ENCODE measurements around the gene AMOT.

The AMOT gene

DNA sequence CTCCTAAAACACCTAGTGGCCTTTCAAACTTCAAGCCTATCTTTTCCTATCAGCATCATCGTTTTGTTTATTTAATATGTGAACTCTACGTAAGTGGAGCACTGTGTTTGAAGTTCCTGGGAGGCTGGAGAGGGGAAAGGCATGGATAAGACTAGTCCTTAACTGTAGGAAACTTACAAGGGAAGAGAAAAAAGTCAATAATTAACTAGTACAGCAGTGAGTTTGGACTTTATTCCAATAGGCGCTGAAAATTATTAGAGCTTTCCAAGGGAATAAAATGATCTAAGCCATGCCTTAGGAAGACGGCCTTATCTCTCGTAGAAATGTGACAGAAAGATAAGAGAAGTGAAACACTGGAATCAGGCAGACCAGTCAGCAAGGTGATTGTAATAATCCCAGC lies 55.3 kb downstream of the AMOT start:
- TF ChIP-seq TAF1 (IDR thresholded peaks at IDR 0.05; ENCODE audit: borderline replicate concordance, low read depth, low read length): no peak
- no peak for TF ChIP-seq POLR2AphosphoS5 (IDR thresholded peaks at IDR 0.05; ENCODE audit: low read depth, low read length)
- no peak for TF ChIP-seq POLR2A (IDR thresholded peaks at IDR 0.05; ENCODE audit: low read depth, low read length)
- DNase-seq (ENCODE audit: insufficient read length) (no peak), FAIRE-seq (no peak)

DNA sequence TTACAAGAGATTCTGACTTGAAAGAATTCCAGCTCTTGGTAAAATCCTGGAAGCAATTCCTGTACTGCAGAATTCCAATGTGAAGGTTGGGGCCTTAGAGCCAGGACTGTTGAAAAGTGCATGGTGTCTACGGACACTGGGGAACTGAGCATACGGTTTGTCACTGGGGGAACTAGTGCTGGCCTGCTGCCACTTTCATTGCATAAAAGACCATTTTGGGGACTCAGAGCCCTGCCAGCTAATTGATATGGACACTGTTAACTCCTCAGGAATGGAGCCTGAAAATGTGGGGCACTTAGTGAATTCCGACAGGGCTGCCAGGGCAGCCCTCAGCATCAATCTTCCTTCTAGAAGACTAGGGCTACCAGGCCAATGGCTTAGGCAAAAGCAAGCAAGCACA lies 55.9 kb downstream of the AMOT start:
- DNase-seq (ENCODE audit: insufficient read length): no peak
- TF ChIP-seq POLR2AphosphoS5 (IDR thresholded peaks at IDR 0.05; ENCODE audit: low read depth, low read length) (no peak), TAF1 (IDR thresholded peaks at IDR 0.05; ENCODE audit: borderline replicate concordance, low read depth, low read length) (no peak)
- FAIRE-seq: no peak

DNA sequence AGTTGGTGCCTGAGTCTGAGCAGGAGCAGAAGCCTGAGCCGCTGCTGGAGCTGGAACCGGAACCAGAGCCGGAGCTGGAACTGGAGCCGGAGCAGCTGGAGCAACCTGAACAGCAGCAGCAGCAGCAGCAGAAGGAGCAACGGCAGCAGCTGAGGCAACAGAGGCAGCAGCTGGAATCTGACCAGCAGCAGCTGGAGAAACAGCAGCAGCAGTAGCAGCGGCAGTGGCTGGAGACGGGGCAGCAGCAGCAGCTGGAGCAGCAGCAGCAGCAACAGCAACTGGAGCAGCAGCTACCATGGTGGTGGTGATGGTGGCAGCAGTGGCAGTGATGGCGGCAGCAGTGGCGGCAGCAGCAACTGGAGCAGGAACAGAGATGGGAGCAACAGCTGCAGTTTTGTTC lies 61.5 kb downstream of the AMOT start:
- FAIRE-seq: no peak
- no peak for DNase-seq (ENCODE audit: insufficient read length)
- no peak for TF ChIP-seq POLR2A (IDR thresholded peaks at IDR 0.05; ENCODE audit: low read depth, low read length)
- TF ChIP-seq POLR2AphosphoS5 (IDR thresholded peaks at IDR 0.05; ENCODE audit: low read depth, low read length): no peak
- TF ChIP-seq TAF1 (IDR thresholded peaks at IDR 0.05; ENCODE audit: borderline replicate concordance, low read depth, low read length): no peak

DNA sequence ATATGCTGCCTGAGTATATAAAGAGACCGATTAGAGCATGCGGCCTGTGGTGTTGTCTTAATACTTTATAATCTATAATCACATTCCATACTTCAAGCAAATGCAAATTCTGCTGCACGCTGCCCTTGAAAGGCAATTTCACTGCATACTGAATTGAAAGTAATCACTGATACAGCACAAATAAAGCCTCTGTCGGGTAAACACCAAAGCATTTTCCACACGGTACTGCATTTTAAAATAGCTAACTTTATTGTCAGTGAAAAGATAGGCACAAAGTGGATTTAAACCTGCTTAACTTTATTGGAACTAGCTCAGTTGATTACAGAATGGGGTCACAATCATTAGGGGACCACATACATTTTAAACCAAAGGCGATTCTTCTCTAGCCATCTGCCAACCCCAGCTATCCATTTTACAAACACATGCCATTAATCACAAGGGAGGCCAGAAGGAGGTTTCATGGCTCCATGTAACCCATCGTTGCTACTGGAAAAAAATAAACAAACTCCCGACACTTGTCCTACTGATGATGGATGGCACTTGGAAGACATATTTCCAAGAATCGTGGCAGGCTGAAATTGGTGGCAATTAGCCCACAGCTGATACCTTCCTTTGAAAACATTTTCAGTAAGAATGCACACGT lies 65.9 kb downstream of the AMOT start:
- DNase-seq (ENCODE audit: insufficient read length): no peak
- TF ChIP-seq POLR2A (IDR thresholded peaks at IDR 0.05; ENCODE audit: low read depth, low read length) (no peak), POLR2AphosphoS5 (IDR thresholded peaks at IDR 0.05; ENCODE audit: low read depth, low read length) (no peak), TAF1 (IDR thresholded peaks at IDR 0.05; ENCODE audit: borderline replicate concordance, low read depth, low read length) (no peak)
- no peak for FAIRE-seq

DNA sequence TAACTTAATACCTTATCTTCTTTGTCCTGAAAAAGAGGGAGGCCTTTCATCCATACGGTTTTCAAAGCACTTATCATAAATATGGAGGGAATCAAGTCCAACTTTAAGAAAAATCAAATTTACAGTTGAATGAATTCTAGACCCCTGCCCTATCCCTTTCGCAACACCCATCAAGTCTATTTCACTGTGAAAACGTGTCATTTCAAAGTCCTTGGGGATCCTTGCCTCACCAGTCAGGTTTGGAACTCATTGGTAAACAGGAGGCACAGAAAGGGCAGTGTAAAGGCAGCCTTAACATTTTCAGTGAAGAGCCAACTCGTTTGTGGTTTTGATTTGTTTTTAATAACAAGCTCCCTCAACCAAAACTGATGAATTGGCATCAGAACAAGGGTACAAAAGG lies 66.5 kb downstream of the AMOT start:
- TF ChIP-seq TAF1 (IDR thresholded peaks at IDR 0.05; ENCODE audit: borderline replicate concordance, low read depth, low read length) (no peak), POLR2A (IDR thresholded peaks at IDR 0.05; ENCODE audit: low read depth, low read length) (no peak), POLR2AphosphoS5 (IDR thresholded peaks at IDR 0.05; ENCODE audit: low read depth, low read length) (no peak)
- no peak for FAIRE-seq
- DNase-seq (ENCODE audit: insufficient read length): no peak

DNA sequence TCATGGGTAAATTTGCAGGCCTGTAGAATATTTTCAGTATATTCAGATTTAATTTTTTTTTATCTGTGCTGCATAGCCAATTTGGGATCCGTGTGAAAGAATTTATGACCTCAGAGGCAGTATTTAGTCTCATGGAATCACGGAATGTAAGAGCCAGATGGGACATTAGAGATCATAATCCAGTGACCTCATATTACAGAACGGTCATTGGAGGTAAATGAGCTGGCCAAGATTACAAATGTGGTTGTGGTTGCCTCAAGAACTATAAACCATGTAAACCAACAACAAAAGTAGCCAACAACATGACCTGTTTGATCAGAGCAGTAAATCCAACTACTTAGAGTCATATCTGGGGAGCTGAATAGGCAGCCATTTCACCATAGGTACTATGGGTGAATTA lies 71.6 kb downstream of the AMOT start:
- DNase-seq (ENCODE audit: insufficient read length): no peak
- FAIRE-seq: no peak
- TF ChIP-seq POLR2A (IDR thresholded peaks at IDR 0.05; ENCODE audit: low read depth, low read length) (no peak), TAF1 (IDR thresholded peaks at IDR 0.05; ENCODE audit: borderline replicate concordance, low read depth, low read length) (no peak), POLR2AphosphoS5 (IDR thresholded peaks at IDR 0.05; ENCODE audit: low read depth, low read length) (no peak)

DNA sequence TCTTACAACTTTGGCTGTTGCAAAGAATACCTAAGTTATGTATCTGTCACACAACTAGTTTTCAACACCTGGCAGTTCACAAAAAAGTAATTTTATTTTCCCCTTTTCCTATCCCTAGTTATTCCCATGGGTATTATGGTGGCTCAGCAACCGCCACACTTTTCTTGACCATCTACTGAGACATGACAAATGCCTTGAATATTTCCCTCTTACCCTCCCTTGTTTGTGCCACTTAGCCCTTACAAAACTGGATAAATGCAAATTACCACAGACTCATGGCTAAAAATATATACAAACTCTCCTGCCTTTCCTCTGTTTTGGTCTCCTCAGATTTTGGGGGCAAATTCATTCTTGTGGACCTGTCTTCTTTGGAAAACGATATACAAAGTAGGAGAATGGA lies 72.1 kb downstream of the AMOT start:
- FAIRE-seq (no peak), DNase-seq (ENCODE audit: insufficient read length) (no peak)
- TF ChIP-seq POLR2A (IDR thresholded peaks at IDR 0.05; ENCODE audit: low read depth, low read length): no peak
- TF ChIP-seq TAF1 (IDR thresholded peaks at IDR 0.05; ENCODE audit: borderline replicate concordance, low read depth, low read length): no peak
- TF ChIP-seq POLR2AphosphoS5 (IDR thresholded peaks at IDR 0.05; ENCODE audit: low read depth, low read length): no peak

DNA sequence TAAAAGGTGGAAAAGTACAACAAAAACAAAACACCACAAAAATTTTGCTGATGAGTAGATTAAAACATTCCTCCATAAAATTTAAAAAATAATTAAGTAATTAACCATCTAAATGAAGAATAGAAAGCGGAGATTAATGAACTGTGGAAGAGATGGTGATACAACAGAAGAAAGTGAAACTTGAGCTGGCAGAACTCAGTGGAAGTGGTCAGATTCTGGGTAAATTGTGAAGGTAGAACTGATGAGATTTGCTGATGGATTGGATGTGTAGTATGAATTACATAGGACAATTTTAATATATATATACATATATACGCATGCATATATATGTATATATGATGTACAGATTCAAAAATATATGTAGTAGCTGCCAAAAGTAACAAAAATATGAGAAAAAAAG lies 73.9 kb downstream of the AMOT start:
- DNase-seq (ENCODE audit: insufficient read length) (no peak), FAIRE-seq (no peak)
- TF ChIP-seq POLR2AphosphoS5 (IDR thresholded peaks at IDR 0.05; ENCODE audit: low read depth, low read length) (no peak), POLR2A (IDR thresholded peaks at IDR 0.05; ENCODE audit: low read depth, low read length) (no peak), TAF1 (IDR thresholded peaks at IDR 0.05; ENCODE audit: borderline replicate concordance, low read depth, low read length) (no peak)

DNA sequence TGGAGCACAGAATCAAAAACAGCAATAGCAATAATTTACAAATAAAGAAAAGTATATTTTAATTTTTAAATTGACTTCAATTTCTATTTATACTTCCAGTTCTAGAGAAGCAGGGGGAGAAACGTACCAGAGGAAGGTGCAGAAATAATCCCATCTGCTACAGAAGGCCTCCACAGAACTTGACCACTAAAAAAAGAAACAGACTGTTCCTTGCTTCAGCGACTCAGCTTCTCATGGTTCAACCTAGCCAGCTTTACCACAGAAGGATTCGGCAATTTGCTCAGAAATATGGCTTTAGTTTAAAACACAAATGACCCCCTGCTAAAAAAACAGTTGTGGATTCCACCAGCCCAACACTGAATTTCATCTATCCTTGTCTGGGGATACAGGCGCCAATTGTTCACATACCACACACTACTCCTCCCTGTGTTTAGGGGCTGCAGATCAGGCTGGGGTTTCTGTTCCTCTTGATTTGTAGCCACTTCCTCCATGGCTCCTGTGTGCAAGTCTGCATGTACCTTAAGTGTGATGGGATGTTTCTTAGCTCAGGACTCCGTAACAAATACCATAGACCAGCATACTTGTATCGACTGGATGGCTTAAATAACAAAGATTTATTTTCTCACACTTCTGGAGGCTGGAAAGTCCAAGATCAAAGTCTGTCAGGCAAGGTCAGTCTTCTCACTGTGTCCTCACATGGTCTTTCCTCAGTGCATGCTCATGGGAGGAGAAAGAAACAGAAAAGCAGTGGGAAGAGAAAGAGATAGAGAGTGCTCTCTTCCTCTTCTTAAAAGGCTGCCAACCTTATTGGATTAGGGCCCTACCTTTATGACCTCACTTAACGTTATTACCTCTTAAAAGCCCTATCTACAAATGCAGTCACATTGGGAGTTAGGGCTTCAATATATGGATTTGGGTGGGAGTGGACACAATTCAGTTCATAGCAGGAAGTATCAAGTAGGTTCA lies 79.1 kb downstream of the AMOT start:
- FAIRE-seq: peak; percentile 91
- no peak for TF ChIP-seq TAF1 (IDR thresholded peaks at IDR 0.05; ENCODE audit: borderline replicate concordance, low read depth, low read length)
- no peak for TF ChIP-seq POLR2AphosphoS5 (IDR thresholded peaks at IDR 0.05; ENCODE audit: low read depth, low read length)
- no peak for TF ChIP-seq POLR2A (IDR thresholded peaks at IDR 0.05; ENCODE audit: low read depth, low read length)

DNA sequence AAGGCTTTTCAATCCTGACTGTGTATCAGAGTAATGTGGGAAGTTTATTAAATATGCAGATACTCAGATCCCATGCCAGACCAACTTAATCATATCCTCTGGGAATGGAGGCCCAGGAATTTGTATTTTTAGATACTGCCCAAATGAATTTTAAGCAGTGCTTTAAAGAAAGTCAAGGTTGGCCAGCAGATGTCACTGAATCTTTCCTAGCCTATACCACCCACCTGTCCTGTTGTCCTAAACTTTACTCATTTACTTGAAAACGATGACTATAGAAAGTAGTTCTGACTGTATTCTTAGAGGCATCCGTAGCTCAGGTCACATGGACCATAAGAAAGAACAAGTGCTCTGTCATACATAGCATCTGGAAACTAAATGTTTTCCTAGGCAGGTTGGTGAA lies 79.9 kb downstream of the AMOT start:
- TF ChIP-seq POLR2A (IDR thresholded peaks at IDR 0.05; ENCODE audit: low read depth, low read length): no peak
- TF ChIP-seq POLR2AphosphoS5 (IDR thresholded peaks at IDR 0.05; ENCODE audit: low read depth, low read length): no peak
- no peak for TF ChIP-seq TAF1 (IDR thresholded peaks at IDR 0.05; ENCODE audit: borderline replicate concordance, low read depth, low read length)
- FAIRE-seq: peak; percentile 85
- DNase-seq (ENCODE audit: insufficient read length): no peak

More for the DNA sequence above, 79.1 kb downstream of the AMOT start:
- peak; percentile 13 for DNase-seq (ENCODE audit: insufficient read length)

DNA sequence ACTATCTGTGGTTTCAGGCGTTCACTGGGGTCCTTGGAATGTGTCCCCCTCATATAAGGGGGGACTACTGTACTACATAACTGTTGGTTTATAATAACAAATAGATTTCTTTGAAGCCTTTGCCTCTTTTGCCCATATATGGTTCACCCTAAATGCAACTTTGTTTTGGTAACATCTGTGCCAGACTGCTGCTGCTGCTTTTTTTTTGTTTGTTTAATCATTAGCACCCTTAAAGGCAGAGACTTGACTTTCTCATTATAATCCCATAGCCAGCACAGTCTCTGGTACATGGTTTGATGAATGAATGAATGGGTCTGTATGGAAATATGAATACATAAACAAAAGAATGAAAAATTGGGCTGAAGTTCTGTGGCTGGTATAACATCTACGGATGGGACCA lies 80.7 kb downstream of the AMOT start:
- FAIRE-seq: no peak
- TF ChIP-seq TAF1 (IDR thresholded peaks at IDR 0.05; ENCODE audit: borderline replicate concordance, low read depth, low read length) (no peak), POLR2AphosphoS5 (IDR thresholded peaks at IDR 0.05; ENCODE audit: low read depth, low read length) (no peak)
- DNase-seq (ENCODE audit: insufficient read length): no peak

DNA sequence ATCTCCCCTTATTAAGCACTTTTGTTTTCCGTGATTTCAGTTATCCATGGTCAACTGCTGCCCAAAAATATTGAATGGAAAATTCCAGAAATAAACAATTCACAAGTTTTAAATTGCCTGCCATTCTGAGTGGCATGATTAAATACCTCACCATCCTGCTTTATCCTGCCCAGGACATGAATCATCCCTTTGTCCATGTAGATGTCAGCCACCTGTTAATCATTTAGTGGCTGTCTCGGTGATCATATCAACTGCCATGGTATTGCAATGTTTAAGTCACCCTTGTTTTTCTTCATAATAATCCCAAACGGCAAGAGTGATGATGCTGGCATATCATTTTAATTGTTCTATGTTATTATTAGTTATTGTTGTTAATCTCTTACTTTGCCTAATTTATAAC lies 81.1 kb downstream of the AMOT start:
- DNase-seq (ENCODE audit: insufficient read length) (no peak), FAIRE-seq (no peak)
- TF ChIP-seq POLR2A (IDR thresholded peaks at IDR 0.05; ENCODE audit: low read depth, low read length) (no peak), TAF1 (IDR thresholded peaks at IDR 0.05; ENCODE audit: borderline replicate concordance, low read depth, low read length) (no peak), POLR2AphosphoS5 (IDR thresholded peaks at IDR 0.05; ENCODE audit: low read depth, low read length) (no peak)
